HG02623 (cell line): ENCODE data around the gene PKNOX2.

Experiments used
- ATAC-seq: cut with Tn5 transposase; IDR thresholded peaks from one replicate; pipeline ENCODE4 v1.9.1; 2021; ENCODE audit warnings: moderate library complexity; ENCODE audit not compliant: unreplicated experiment

Gene PKNOX2

DNA sequence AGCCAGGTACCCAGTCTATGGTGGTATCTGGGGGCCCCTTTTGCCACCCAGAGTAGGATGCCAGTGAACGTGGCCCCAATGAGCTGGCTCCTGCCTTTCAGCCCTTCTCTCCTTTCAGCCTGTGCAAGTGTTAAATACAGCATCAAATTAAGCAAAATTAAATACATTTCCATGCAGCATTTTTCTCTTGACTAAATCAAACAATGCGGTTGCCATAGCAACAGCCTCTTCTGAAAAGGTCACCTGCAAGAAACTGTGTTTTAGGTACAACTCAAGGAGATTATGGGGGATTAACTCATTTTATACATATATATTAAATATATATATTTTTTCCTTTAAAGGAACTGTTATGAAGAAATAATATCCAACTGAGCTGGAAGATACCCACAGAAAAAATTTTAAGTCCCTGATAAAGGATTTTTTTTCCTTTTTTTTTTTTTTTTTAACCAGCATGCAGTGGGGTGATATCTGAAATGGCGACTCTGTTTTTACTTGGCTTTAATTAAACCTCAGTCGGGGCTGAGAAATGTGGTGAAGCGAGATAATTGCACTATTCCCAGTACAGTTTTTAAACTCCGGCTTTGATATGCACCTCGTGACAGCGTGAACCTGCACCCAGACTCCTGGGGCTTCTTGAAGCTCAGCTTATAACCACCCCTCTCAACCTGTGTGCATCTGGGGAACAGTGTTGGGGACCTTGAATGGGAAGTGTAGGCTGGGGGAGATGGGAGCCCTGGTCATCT is 115.3 kb downstream of the PKNOX2 start:
- no peak for ATAC-seq

DNA sequence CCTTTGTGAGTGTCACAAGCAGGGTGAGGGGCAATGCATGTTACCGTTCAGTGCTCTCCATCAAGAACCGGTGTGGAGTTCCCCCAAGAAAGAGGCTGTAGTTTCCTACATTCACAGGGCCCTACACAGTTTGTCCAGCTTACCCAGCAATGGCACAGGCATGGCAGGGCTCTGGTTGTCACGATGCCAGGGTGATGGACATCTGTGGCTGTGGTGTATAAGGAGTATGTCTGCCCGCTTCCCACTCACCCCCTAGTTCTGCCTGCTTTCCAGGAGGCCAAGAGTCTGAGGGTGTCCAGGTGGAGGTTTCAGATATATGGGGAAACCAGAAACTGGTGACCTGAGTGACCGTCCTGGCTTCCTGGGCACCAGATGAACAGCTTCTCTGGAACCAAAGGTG is 116.1 kb downstream of the PKNOX2 start:
- ATAC-seq: no peak

DNA sequence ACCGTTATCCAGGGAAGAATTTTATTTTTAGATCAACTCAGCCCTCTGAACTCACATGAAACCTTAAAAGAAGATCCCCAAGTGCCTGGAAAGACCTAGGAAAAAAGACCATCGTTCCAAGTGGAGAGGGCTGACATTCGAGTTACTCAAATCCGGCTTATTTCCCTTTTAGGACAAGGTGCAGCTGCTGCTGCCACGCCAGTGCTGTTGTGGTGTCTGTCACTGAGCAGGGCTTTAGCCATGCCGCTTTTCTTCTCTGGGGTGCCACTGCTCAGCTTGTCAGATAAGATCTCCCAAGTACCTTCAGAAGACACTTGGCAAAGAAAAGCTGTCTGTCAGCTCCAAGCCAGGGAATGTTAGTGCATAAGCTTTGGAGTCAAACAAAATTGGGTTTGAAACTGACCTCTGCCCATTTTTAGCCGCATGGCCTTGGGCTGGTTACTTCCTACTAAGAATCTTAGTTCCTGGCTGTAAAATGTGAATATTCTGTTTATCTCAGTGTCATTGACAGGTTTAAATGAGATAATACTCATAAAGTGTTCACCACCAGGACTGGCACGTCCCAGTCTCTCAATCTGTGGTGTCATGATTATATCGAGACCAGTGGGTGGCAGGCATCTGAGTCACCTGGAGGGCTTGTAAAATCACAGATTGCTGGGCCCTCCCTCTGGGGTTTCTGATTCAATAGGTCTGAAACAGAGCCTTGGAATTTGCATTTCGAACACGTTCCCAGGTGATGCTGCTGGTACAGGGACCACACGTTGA is 117.5 kb downstream of the PKNOX2 start:
- ATAC-seq: no peak

DNA sequence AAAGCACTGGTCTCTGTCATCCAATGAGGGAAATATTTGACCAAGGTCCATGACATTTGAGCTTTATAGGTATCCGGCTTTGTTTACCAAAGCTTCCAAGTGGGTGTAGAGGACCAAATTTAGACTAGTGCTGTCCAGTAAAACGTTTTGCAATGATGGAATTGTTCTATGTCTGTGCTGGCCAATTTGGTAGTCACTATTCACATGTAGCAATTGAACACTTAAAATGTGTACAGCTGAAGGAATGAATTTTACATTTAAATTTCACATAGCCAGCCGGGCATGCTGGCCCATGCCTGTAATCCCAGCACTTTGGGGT is 118.0 kb downstream of the PKNOX2 start:
- no peak for ATAC-seq

DNA sequence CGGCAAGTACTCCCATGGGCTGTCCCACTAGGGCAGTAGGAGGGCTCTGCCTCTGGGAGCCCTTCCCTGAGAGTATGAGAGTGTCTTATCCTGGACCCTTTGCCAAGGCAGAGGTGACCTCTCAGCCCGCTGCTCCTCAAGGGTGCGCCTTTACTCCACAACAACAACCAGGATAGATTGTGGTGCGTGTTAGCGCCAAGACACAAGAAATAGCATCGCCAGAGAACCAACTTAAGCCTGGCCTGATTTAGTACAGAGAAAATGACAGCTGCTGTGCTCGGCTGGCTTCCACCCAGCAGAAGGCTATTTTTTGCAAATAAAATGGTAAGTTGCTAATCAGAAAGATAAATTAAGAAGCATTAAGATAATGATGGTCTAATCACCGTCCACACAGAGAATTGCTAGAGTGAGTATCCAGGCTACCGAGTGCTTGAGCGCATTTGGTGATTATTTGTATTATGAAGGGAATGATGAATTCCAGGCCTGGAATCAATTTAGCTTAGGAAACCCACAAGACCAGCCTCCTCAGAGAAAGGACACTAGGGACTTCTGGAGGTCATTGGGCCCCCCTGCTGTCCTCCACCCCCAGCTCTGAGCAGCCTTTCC is 119.8 kb downstream of the PKNOX2 start:
- ATAC-seq: no peak

DNA sequence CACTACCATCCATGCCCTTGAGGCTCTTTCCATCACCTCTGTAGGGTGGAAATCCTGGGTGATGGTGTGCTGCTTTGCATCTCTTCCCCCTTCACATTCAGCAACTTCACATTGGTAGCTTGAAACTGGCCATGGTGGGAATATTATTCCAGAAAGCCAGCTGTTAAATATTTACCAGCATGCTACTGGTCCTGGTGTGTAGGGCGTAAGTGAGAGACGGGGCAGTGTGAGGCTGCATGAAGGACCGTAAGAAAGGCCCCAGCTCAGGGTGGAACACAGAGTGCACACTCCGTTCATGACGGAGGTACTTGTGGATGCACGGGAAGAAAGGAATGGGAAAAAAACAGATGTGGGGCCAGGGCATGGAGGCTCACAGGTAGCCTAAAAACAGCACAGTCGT is 121.3 kb downstream of the PKNOX2 start:
- no peak for ATAC-seq

DNA sequence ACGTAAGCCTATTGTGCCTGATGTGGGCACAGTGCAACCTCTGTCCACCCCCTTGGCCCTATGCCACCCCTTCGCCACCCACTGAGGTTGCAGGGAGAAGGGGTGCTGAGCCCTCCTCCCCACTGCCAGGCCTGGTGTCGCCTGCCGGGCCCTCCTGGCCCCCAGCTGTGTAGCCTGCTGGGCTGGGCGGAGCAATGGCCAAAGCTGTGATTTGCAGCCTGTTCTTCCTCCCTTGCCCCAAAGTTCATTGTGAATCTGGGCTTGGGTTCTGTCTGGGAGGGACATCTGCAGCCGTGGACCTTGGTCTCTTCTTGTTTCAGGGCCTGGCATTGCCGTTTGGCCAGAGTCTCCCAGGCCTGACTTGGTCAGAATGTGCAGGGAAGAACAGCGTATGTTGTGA is 121.9 kb downstream of the PKNOX2 start:
- ATAC-seq: no peak

DNA sequence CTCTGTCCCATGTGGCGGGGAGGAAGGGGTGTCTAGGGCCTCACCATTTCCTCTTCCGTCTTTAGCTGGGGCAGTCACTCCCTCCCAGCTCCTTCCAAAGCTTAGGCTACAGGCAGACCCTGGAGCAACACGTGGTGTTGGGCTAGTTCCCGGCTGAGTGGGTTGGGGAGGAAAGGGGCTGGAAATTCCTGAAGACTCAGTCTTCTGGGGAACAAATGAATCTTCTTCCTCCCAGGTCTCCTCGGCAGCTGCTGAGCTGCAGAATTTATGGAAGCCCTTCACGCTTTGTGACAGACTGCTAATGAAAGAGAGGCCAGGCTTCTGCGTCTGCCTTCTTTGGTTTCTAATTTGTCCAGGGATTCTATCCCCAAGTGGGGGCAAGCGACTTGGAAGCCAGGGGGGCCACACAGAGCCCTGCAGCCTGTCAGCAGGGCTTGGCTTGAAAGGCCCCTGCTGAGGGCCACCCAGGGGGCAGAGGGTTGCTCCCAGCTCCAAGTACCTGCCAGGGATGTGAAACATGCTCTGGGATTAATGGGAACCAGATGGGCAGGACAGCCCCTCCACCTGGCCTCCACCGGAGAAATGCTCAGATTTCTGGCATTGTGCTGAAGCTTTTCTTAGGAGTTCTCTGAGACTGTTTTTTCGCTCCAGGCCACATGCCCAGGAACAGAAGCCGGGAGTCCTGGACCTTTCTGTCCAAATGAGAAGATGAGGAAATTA is 123.1 kb downstream of the PKNOX2 start:
- ATAC-seq: no peak

DNA sequence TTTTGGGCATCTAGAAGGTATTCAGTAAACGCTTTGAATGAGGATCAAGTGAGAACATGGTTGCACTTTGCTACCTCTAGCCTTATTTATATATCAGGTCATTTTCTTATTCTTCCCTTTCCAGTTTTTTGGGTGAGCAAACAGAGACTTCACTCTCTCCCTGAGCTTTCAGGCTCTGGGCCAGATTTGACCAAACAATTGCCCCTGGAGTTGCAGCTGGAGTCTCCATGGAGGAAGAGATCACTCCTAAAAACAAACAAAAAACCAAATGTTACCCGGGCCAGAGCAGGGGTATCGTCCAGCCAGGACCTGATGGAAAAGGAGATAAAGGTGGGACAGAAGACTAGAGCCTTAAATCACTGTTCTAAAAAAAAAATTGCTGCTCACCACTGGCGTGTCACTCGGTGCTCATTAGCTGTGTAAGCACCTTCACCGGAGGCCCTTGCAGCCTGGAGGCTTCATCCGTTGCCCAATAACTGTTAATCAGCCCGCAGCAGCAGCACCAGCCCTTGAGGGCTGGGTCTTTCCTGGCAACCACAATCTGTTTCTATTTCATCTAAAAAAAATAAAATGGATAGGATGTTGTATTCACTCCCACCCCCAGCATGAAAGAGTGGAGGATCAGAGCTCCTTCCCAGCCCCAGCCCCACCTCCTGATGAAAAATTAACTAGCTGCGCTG is 125.0 kb downstream of the PKNOX2 start:
- no peak for ATAC-seq

DNA sequence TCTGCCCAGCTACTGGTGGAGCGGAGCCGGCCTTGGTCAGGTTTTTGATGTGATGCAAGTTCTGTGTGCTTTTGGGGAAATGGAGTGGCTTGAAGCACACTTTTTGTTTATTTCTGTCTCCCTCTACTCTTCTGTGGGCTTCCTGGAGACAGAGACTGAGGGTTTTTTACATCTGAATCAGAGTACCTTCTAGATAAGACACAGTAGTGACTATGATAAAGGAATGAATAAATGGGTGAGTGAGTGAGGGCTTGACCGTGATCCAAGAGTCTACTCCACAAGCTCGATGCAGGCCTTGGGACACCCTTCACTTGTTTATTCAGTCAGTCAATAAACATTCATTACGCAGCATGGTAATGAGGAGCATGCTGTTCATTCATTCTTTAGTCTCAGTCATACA is 125.7 kb downstream of the PKNOX2 start:
- no peak for ATAC-seq

DNA sequence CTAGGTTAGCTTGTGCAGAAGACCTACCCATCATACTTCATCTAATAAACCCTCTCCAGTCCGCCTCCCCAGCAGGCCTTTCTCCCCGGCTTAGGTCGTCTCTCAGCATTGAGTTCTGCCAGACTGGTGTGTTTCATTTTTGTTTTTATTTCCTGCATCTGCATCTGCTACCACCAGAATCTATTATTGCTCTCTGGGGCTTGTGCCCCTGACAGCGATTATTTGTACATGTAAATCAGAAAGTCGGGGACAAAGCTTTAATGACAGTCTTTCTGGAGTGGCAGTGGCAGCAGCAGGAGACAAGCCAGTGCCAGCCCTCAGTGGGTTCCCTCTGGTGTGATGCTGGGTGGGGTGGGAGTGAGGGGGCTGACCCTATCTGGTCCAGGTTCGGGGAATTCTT is 127.5 kb downstream of the PKNOX2 start:
- no peak for ATAC-seq

DNA sequence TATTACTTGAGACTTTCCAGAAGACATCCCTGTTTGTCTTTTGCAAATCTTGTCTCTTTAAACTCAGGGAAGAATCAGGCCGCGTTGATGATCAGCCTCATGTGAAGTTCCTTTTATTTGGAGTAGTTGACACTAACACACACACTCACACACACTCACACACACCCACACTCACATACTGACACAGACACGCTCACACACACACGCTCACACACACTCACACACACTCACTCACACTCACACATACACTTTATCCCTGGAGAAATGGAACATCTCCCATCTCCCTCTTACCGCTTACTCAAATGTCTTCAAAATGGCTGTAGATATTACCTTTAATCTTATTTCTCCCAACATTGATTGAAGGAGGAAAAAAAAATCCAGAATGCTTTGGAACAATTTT is 129.0 kb downstream of the PKNOX2 start:
- no peak for ATAC-seq

DNA sequence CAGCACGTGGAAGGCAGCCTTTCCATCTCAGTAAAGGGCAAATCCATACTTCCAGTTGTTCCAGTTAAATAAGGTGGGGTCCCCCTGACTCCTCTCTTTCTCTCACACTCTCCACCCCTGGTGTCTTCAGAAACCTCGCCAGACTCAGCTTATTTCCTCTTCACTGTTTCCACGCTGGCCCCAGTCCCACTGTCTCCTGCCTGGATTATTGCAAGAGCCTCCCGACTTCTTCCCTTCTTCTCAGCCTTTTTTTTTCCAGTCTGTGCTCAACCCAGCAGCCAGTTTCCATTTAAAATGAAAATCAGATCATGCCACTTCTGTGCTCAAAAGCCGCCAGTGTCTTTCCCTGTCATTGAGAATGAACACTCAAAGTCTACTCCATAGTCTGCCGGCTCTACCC is 131.4 kb downstream of the PKNOX2 start:
- ATAC-seq: no peak

DNA sequence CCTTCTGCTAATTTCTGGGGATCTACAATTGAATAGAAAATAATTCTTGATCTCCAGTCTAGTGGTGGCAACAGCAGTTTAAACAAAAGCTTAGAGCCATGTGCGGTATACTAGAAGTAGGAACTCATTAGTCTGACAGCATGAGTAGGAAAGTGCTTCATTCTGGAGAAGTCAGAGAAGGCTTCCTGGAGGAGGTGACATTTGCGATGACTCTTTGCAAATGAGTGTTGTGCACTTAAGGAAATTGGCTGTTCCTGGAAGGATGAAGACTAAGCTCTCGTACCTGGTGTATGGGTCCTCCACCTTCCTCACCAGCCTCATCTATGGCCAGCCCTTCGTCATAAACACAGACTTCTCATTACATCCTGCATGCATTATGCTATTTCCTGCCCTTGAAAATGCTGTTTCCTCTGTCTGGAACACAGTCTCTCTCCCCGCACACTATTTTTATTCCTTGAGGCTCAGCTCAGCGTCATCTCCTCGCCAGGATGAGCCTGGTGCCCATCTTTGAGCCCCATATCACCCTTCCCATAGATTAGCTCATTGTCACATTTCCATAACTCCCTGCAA is 132.9 kb downstream of the PKNOX2 start:
- no peak for ATAC-seq

DNA sequence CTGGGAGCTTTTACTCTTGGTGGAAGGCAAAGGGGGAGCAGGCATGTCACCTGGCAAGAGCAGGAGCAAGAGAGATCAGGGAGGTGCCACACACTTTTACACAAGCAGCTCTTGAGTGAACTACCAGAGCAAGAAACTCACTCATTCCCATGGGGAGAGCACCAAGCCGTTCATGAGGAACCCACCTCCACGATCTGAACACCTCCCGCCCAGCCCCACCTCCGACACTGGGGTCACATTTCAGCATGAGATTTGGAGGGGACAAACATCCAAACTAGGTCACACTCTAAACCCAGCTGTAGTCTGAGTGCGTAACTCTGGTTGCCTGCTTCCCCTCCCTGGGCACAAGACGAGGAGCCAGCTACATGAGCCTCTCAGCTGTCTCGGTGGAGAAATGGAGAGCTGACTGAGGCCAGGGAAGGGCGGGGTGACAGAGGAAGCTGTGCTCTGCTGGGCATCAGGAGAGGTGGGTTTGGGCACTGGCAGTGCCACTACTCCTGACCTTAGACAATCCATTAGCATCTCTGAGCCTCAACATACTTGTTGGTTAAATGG is 134.6 kb downstream of the PKNOX2 start:
- ATAC-seq: no peak

DNA sequence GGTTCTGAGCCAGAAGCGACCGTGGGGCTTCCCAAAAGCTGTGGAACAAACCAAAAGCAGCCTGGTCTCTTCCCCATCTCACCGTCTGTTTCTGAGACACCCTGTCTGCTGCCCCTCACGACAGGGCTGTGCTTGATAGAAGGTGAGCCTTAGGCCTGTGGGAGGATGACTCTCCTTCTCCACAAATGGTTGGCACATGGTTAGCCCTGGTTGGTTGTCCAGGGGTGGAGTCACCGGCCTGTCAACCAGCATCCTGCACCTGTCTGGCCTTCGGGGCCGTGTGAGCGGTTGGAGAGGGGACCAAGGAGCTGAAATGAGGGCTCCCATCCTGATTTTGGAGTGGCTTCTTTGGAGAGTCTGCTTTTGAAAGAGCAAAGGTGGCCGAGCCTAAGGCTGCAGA is 135.3 kb downstream of the PKNOX2 start:
- ATAC-seq: no peak

DNA sequence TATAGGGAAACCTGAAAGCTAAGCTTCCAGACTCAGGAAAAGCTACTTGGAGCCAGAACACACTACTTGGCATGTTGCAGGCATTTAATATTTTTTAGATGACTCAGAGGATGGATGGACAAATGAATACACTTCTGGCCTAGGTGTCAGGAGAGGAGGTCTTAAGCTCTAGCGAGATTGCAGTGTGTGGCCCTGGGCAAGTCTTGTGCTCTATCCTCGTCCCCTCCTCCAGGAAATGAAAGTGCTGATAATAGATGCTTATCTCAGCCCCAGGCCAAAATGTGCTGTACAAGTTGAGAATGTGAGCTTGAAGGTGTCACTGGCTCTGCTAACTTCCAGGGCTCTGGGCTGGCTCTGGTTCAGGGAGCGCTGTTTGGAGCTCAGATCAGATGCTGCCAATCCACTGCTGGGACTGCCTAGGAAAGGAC is 136.3 kb downstream of the PKNOX2 start:
- no peak for ATAC-seq

DNA sequence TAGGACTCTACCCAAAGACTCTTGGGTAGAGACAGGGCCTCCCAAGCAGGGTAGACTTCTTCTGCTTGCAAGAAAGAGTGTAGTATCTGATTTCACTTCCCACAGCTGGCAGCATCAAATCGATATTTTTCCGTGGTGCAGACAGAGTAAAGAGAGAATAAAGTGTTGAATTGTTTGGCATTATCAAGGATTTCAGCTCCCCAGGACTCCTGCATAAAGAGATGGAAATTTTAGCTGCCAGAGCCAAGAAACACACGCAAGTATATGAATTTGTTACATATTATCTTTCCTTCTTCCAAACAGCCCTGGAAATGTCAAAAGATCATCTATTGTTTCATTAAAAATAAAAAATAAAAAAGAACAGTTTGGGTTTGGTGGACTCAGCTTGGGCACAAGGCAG is 136.8 kb downstream of the PKNOX2 start:
- no peak for ATAC-seq

DNA sequence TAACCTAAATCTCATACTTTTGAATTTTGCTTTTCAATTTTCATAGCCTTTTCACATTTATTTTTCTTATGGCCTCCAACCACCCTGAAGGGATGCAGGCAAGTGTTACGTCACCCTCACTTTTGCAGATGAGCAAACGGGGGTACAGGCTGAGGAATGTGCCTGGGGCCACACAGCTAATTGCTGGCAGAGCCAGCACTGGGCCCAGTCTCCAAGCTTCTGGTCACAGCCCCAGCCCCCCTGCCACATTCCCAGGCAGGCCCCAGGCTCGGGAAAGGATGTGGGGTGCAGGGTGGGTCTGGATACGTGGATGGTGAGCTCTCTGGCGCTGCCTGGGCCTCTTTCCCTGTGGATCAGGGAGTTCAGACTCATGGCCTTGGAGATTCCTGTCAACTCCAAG is 138.6 kb downstream of the PKNOX2 start:
- ATAC-seq: no peak

DNA sequence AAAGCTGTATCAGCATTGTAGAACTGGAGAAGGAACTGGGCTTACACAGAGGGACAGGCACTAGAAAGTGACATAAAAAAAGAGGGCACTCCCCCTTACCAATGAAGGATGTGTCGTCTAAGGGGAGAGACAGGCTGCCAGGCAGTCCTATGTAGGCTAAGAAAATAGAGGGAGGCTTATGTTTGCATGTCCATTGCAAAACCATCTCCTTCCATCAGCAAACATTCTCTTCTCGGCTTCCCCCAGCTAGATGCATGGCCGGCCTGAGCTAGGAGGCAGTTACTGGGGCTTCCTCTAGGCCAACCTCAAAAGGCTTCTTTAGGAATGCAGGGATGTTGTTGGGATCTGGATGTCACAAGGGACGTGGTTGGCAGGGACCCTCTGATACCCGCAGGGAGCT is 139.1 kb downstream of the PKNOX2 start:
- no peak for ATAC-seq
